ENCODE data around the gene PARD3.

PARD3 gene

GRCh38 chr10:34736976-34737771 lies 77.9 kb downstream of the PARD3 start:
- DNase-seq: no peak

GRCh38 chr10:34734918-34735317 lies 80.2 kb downstream of the PARD3 start:
- no peak for DNase-seq

GRCh38 chr10:34732926-34733325 lies 82.2 kb downstream of the PARD3 start:
- DNase-seq: no peak

GRCh38 chr10:34731885-34732701 lies 83.0 kb downstream of the PARD3 start:
- no peak for DNase-seq

GRCh38 chr10:34731213-34731612 lies 83.9 kb downstream of the PARD3 start:
- DNase-seq: no peak

- DNase-seq: no peak
Measured at GRCh38 chr10:34730726-34731125, 84.4 kb downstream of the PARD3 start.

GRCh38 chr10:34729619-34730018 lies 85.5 kb downstream of the PARD3 start:
- no peak for DNase-seq

- no peak for DNase-seq
Measured at GRCh38 chr10:34728361-34728760, 86.7 kb downstream of the PARD3 start.

- DNase-seq: peak; percentile 65
Measured at GRCh38 chr10:34727595-34728033, 87.5 kb downstream of the PARD3 start.

- no peak for DNase-seq
Measured at GRCh38 chr10:34726862-34727261, 88.2 kb downstream of the PARD3 start.

GRCh38 chr10:34723750-34724149 lies 91.3 kb downstream of the PARD3 start:
- no peak for DNase-seq

GRCh38 chr10:34722404-34722803 lies 92.7 kb downstream of the PARD3 start:
- no peak for DNase-seq

- peak; percentile 76 for DNase-seq
Measured at GRCh38 chr10:34721208-34721840, 93.8 kb downstream of the PARD3 start.

GRCh38 chr10:34719746-34720145 lies 95.3 kb downstream of the PARD3 start:
- DNase-seq: no peak

GRCh38 chr10:34719328-34719727 lies 95.8 kb downstream of the PARD3 start:
- DNase-seq: no peak

- no peak for DNase-seq
Measured at GRCh38 chr10:34717429-34717828, 97.7 kb downstream of the PARD3 start.

- no peak for DNase-seq
Measured at GRCh38 chr10:34716958-34717357, 98.1 kb downstream of the PARD3 start.

GRCh38 chr10:34716234-34716633 lies 98.9 kb downstream of the PARD3 start:
- no peak for DNase-seq

GRCh38 chr10:34715511-34716187 lies 99.4 kb downstream of the PARD3 start:
- DNase-seq: no peak

GRCh38 chr10:34713875-34714274 lies 101.2 kb downstream of the PARD3 start:
- DNase-seq: no peak

GRCh38 chr10:34711500-34711899 lies 103.6 kb downstream of the PARD3 start:
- no peak for DNase-seq

- no peak for DNase-seq
Measured at GRCh38 chr10:34710391-34710751, 104.7 kb downstream of the PARD3 start.
